GM12874 (cell line): ENCODE data around the gene HBS1L.

ENCODE experiments used
- TF ChIP-seq, protein P1 (sequence below): IDR thresholded peaks from 2 replicates; pipeline ENCODE4 v1.5.1; 2011; ENCODE audit warnings: low read depth, mild to moderate bottlenecking, control low read depth, low read length, moderate library complexity; ENCODE audit not compliant: insufficient read depth

HBS1L gene

DNA sequence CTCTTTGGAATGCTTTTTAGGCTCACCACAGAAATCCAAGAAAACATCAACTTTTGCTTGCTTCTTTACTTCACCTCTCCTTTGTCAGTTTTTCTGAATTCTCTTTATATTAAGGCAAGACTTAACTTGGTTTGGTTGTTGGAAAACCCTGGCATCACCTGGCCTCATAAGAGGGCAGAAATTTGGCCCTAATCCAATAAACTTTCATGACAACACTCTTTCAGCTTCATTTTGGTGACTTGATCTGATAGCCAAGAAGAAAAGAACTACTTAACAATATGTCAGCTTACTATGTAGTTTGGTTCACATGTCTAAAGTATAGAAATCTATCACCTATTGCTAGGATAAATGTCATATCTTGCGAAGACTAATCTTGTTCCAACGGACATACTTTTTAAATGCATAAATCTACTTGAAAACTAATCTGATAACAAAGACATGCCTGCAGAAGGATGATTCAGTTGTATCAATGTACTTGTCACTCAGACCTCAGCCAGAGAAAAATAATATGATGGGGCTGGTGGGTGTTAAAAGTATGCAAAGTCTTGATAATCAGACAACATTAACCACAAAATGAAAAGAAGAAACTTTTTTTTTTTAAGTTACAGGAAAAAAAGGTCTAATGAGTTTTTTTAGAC lies 19.3 kb upstream of the HBS1L start:
- TF ChIP-seq, protein P1, sequence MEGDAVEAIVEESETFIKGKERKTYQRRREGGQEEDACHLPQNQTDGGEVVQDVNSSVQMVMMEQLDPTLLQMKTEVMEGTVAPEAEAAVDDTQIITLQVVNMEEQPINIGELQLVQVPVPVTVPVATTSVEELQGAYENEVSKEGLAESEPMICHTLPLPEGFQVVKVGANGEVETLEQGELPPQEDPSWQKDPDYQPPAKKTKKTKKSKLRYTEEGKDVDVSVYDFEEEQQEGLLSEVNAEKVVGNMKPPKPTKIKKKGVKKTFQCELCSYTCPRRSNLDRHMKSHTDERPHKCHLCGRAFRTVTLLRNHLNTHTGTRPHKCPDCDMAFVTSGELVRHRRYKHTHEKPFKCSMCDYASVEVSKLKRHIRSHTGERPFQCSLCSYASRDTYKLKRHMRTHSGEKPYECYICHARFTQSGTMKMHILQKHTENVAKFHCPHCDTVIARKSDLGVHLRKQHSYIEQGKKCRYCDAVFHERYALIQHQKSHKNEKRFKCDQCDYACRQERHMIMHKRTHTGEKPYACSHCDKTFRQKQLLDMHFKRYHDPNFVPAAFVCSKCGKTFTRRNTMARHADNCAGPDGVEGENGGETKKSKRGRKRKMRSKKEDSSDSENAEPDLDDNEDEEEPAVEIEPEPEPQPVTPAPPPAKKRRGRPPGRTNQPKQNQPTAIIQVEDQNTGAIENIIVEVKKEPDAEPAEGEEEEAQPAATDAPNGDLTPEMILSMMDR, result no peak

DNA sequence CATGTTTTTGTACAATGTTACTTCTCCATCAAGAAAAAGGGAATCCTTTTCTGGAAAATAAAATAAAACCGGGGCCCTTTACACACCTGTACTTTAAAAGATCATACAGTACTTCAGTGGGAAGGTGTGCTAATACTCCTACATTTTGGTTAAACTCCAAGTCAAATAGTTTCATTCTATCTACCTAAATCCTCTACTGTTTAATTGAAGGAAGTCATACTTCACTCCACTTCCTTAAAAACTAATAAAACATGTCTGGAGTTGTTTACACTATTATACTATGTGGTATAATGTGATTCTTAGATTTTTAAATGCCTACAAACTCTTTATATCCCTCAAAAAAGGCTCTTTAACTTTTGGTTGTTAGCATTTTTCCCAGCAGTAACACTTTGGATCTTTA lies 18.6 kb upstream of the HBS1L start:
- TF ChIP-seq, protein P1, result no peak

DNA sequence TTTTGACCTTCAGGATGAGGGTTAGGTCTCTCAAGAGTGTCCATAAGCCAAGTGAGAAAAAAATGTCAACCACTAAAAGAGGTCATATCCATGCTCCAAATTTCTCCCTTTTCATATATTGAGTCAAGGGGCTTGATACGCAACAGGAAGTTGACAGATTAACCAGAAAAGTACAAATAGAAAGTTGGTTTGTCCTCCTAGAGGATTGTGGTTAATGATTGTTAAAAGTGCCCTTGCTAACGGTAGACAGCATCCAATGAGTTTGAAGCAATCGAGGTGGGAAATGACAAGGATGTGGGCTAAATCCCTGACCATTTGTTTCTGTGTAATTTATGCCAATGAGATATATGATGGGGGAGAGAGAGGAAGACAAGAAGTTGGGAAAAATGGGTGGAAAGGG lies 18.1 kb upstream of the HBS1L start:
- TF ChIP-seq, protein P1, result no peak

DNA sequence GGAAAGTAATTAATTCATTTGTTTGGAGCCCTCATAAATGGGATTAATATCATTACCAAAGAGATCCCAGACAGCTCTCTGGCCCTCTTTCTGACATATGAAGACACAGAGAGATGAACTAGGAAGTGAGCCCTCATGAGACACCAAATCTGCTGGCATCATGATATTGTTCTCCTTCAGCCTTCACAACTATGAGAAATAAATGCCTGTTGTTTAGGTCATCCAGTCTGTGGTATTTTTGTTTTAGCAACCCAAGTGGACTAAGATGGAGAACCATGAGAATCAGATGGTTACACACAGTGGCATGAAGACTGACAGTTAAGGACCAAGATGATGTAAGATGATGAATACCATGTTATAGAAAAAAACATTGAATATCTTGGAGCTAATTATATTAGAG lies 16.9 kb upstream of the HBS1L start:
- TF ChIP-seq, protein P1, result no peak

DNA sequence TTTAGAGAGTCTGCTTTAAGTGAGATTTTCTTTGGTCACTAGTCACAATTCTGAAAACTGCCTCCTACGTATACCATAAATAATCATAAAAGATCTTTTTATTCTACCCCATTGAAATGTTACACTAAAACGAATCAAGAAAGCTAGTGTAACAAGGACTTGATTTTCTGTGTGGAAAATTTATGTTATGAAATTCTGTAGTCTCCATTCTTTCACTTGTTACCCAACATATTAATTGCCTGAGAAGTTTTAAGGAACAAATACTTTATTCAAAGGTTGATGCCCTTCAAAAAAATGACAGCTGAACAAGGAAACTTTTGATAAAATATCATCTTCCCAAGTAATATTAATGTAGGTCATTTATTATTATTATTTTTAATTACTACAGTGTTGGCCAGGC lies 13.3 kb upstream of the HBS1L start:
- TF ChIP-seq, protein P1, result no peak

DNA sequence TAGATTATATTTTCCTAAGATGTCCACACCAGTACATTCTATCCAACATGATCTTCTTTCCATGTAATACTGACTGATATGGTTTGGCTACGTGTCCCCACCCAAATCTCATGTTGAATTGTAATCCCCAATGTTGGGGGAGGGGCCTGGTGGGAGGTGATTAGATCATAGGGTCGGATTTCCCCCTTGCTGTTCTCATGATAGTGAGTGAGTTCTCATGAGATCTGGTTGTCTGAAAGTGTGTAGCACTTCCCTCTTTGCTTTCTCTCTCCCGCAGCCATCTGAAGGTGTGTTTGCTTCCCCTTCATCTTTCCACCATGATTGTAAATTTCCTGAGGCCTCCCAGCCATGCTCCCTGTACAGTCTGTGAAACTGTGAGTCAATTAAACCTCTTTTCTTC lies 12.2 kb upstream of the HBS1L start:
- TF ChIP-seq, protein P1, result no peak

DNA sequence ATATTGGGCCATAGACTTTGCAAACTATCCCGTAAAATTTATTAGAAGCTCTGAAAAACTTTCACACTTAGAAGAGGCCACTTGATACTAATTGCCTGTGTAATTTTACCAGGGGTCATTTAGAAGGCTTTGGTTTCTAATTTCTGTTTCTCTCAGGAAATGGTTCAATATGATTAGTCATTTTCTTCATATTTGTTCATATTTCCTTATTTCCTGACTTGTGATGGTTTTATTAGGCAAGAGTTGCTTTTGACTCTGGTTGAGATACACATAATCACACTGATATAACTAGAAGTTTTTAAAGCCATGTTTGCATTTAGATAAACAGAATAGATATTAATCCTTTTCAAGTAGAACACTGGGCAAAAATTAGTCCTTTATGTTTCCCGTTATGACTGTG lies 11.8 kb upstream of the HBS1L start:
- TF ChIP-seq, protein P1, result no peak
